ENCODE data around the gene LY6G6D.

Gene LY6G6D

DNA sequence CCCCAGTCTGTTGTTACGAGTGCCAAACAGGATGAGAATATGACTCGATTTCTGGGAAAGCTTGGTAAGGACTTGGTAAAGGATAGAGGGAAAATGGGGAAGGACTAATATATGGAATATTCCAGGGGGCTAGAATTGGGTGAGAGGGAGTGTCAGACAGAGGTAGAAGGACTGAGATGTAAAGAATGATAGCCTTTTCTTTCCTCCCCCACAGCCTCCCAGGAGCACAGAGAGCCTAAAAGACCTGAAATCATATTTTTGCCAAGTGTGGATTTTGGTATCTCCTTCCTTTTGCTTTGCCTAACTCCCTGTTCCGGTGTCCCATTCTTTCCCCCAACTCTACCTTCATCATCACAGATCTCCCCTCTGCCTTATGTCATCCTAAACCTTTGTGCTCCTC is 27.7 kb downstream of the LY6G6D start:
- H3K27ac Mint-ChIP-seq: peak overlapping the region; percentile 35
- no peak for DNase-seq
- peaks cover 76% of the 10 kb centered on the region for H3K36me3 Mint-ChIP-seq (ENCODE audit: low read depth)
- no peaks in the 10 kb centered on the region for H3K9me3 Mint-ChIP-seq
- no peak overlapping the region for H3K4me3 Mint-ChIP-seq
- H3K27me3 Mint-ChIP-seq: no peaks in the 10 kb centered on the region
- peaks cover 36% of the 10 kb centered on the region for H3K4me1 Mint-ChIP-seq (ENCODE audit: low read depth)

DNA sequence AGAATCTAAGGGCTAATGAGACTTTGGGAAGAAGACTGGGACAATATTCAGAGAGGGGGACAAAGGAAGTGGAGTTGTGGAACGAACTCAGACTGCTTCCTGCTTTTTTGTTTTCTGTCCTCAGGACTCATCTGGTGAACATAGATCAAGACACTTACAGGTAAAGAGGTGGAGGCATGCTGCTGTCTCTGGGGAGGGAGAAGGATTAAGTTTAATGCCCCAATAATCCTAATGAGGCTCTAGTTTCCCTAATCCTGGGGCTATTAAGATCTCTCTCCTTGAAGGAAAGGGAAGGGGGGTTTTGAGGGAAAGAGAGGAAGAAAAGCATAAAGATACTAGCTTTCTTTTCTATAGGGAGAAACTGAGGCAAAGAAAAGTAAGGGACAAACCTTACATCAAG is 29.3 kb downstream of the LY6G6D start:
- H3K36me3 Mint-ChIP-seq (ENCODE audit: low read depth): peaks cover 86% of the 10 kb centered on the region
- no peak overlapping the region for H3K27ac Mint-ChIP-seq
- no peak for DNase-seq
- peaks cover 22% of the 10 kb centered on the region for H3K4me1 Mint-ChIP-seq (ENCODE audit: low read depth)
- no peaks in the 10 kb centered on the region for H3K9me3 Mint-ChIP-seq
- H3K4me3 Mint-ChIP-seq: no peak overlapping the region
- H3K27me3 Mint-ChIP-seq: no peaks in the 10 kb centered on the region

DNA sequence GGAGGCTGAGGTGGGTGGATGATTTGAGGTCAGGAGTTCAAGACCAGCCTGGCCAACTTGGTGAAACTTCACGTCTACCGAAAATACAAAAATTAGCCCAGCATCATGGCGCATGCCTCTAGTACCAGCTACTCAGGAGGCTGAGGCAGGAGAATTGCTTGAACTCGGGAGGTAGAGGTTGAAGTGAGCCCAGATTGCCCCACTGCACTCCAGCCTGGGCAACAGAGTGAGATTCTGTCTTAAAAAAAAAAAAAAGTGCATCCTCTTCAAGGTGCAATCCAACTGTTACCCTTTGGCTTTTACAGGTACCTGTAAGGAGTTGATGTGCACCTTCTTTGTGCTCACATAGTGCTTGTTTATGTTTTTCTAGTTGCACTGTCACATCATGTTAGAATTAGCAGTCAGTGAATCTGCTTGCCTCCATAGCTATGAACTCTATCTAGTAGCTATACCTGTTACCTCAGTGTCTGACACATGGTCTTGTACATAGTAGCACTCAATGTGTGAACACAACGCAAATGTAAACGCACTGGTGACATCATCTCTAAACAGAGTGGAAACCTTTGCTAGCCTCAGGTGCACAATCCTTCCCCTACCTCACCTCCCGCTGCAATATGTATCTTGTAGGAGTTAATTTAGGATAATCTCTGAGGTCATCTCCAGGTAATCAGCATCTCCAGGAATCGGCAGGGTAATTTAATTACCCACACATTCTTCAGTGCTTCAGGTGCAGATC is 34.3 kb downstream of the LY6G6D start:
- Mint-ChIP-seq H3K27me3 (no peaks in the 10 kb centered on the region), H3K4me1 (ENCODE audit: low read depth) (peaks cover 1% of the 10 kb centered on the region), H3K27ac (no peak overlapping the region), H3K36me3 (ENCODE audit: low read depth) (peaks cover 61% of the 10 kb centered on the region), H3K4me3 (no peak overlapping the region), H3K9me3 (no peaks in the 10 kb centered on the region)
- DNase-seq: no peak

DNA sequence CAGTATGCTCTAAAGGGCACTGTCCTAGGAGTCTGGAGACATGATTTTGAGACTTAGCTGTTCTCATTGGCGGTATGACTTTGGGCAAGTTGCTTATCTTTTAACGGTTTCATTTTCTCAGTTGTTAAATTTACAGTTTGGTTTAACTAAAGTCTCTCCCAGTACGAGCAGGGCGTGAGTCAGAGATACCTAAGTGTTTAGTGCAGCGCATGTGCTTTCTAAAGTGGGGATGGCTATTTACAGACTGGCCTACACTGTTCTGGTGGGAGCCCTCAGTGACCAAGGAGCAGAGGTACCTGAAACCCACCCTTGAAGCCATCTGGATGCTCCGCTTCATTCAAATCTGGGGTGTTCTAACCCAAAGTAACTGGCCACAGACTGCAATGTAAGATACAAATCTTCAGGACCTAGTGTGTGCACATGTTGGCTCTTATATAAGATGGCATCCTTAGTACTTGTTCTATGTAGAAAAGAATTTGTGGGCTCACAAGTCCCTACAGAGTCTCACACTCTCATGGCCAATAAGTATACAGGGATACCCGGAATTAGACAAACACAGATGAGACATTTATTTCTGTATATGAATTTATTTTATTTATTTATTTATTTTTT is 35.4 kb downstream of the LY6G6D start:
- Mint-ChIP-seq H3K27ac (no peak overlapping the region), H3K27me3 (no peaks in the 10 kb centered on the region)

DNA sequence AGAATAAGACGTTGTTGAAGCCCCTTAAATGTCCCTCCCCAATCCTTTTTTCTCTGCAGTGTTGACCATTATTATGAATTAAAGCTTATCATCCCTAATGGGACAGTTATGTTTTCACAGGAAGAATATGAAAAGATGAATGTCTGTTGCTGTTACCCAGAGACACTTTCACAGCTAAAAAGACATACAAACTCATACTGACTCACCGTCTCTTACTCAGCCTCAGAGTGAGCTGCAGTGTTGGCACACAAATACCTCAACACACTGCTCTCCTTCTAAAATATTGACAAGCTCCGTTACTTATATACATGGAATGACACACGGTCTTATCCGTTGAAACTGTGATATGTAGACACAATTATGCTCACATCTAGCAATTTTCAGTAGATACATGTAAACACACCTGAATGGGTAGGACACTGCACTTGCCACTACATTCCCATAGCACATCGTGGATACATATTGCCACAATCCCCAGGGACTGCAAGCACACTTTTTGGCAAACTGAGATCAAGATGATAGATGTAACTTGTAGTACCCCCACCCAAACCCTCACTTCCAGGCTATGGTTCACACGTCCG is 37.7 kb downstream of the LY6G6D start:
- Mint-ChIP-seq H3K9me3 (no peaks in the 10 kb centered on the region), H3K27ac (no peak overlapping the region), H3K27me3 (no peaks in the 10 kb centered on the region), H3K36me3 (ENCODE audit: low read depth) (peaks cover 33% of the 10 kb centered on the region), H3K4me3 (no peak overlapping the region), H3K4me1 (ENCODE audit: low read depth) (peaks cover 1% of the 10 kb centered on the region)
- DNase-seq: no peak

More for the DNA sequence above, 35.4 kb downstream of the LY6G6D start:
- Mint-ChIP-seq H3K9me3 (no peaks in the 10 kb centered on the region), H3K4me3 (no peak overlapping the region), H3K36me3 (ENCODE audit: low read depth) (peaks cover 53% of the 10 kb centered on the region), H3K4me1 (ENCODE audit: low read depth) (peaks cover 1% of the 10 kb centered on the region)
- DNase-seq: no peak

DNA sequence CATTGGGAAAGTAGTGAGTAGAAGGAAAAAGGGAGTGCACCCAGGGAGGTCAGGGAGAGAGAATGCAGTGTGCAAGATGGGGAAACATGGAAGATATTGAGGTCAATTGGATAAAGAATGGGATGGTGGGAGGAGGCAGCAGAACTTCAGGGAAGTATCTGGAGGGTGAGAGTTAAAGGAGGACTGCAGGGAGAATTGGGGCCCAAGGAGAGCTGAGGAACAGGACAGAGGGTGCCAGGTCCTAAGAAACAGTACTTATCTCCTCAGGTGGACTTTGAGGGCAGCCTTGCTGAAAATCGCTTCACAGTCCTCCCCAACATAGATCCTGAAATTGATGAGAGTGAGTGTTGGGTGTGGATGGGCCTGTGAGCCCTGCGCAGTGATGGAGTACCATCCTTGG is 43.1 kb downstream of the LY6G6D start:
- Mint-ChIP-seq H3K27ac (no peak overlapping the region), H3K4me1 (ENCODE audit: low read depth) (peaks cover 1% of the 10 kb centered on the region), H3K4me3 (no peak overlapping the region), H3K36me3 (ENCODE audit: low read depth) (peaks cover 55% of the 10 kb centered on the region), H3K27me3 (no peaks in the 10 kb centered on the region), H3K9me3 (no peaks in the 10 kb centered on the region)
- DNase-seq: no peak

DNA sequence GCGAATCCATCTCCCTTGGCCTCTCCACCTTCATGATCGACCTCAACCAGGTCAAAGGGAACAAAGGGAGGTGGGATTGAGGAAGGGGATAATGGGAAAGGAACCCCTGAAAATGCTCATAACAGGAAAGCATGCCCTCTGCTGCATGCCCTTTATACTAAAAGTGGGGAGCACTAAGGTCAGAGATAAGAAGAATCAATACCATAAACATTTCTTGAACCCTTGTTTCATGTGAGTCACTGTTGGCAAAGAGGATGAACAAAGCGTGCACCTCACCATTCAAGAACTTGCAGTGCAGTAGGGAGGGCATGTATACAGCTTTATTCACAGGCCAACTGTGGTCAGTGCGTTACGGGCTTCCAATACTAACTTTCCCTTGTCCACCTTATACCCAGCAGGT is 45.6 kb downstream of the LY6G6D start:
- H3K9me3 Mint-ChIP-seq: no peaks in the 10 kb centered on the region
- H3K27me3 Mint-ChIP-seq: no peaks in the 10 kb centered on the region
- H3K36me3 Mint-ChIP-seq (ENCODE audit: low read depth): peaks cover 67% of the 10 kb centered on the region
- no peak overlapping the region for H3K27ac Mint-ChIP-seq
- H3K4me3 Mint-ChIP-seq: no peak overlapping the region
- no peak for DNase-seq
- peaks cover 1% of the 10 kb centered on the region for H3K4me1 Mint-ChIP-seq (ENCODE audit: low read depth)

DNA sequence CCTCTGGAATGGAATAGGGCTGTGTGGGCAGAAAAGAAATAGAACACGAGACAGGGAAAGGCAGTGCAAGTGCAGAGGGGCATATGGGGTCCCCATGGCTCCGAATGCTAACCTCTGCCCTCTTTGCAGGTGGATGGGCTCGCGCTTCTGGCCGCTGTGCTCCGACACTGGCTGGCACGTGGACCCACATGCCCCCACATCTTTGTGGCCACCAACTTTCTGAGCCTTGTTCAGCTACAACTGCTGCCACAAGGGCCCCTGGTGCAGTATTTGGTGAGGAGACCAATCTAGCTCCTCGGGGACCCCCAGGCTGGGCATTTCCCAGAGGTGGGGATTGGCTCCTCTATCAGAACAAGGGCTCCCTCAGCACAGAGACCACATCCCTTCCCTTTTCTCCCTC is 46.2 kb downstream of the LY6G6D start:
- Mint-ChIP-seq H3K27ac (no peak overlapping the region), H3K27me3 (no peaks in the 10 kb centered on the region), H3K4me1 (ENCODE audit: low read depth) (peaks cover 1% of the 10 kb centered on the region), H3K9me3 (no peaks in the 10 kb centered on the region), H3K36me3 (ENCODE audit: low read depth) (peaks cover 67% of the 10 kb centered on the region), H3K4me3 (no peak overlapping the region)
- DNase-seq: no peak

DNA sequence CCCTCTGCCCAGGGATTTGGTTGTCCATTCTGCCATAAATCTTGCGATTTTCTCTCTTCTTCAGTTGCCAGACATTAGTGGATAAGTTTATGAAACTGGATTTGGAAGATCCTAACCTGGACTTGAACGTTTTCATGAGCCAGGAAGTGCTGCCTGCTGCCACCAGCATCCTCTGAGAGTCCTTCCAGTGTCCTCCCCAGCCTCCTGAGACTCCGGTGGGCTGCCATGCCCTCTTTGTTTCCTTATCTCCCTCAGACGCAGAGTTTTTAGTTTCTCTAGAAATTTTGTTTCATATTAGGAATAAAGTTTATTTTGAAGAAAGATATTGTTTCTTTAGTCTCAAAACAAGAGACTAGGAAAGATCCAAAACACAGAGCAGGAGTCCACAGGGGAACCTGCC is 47.2 kb downstream of the LY6G6D start, which contains the start of gene SAPCD1:
Gene SAPCD1 (plus strand): TSS at position 301 of the 400 bp plus-strand sequence. CDS start 399 bp downstream, outside the sequence.
- DNase-seq: no peak
- peaks cover 67% of the 10 kb centered on the region for H3K36me3 Mint-ChIP-seq (ENCODE audit: low read depth)
- no peaks in the 10 kb centered on the region for H3K27me3 Mint-ChIP-seq
- H3K4me3 Mint-ChIP-seq: no peak within 1 kb of the TSS
- peak within 1 kb of the TSS; percentile 7 for H3K27ac Mint-ChIP-seq
- H3K4me1 Mint-ChIP-seq (ENCODE audit: low read depth): peaks cover 1% of the 10 kb centered on the region
- no peaks in the 10 kb centered on the region for H3K9me3 Mint-ChIP-seq

DNA sequence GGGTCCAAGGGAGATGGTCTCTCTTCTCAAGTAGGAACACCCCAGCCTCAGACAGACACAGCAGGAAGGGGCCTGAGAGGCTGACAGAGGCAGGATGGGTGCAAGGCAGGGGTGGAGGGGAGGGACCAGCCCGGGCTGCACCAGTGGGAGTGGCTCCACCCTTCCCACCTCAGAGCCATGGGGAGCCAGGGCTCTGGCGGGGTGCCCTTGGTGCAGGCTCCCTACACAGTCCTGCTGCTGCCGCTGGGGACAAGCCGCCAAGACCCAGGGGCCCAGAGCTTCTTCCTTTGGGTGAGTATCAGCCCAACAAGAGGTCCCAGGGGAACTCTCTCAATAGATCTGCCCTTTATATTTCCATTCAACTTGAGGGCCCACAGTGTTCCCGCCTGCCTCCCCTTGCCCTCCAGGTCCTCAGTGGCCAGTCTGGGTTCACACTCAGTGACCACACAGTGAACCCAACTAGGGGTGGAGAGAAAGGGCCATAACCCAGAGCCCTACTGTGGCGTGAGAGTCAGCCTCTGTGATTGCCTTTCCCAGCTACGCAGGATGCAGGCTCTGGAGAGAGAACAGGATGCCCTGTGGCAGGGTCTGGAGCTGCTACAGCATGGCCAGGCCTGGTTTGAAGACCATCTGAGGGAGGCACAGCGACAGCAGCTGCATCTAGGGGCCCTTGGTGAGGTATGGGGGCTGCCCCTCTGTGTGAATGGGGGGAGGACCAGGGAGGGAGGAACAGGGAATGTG is 47.9 kb downstream of the LY6G6D start:
- DNase-seq: no peak
- no peaks in the 10 kb centered on the region for H3K27me3 Mint-ChIP-seq
- peaks cover 65% of the 10 kb centered on the region for H3K36me3 Mint-ChIP-seq (ENCODE audit: low read depth)
- peaks cover 1% of the 10 kb centered on the region for H3K4me1 Mint-ChIP-seq (ENCODE audit: low read depth)
- peak overlapping the region; percentile 7 for H3K27ac Mint-ChIP-seq
- no peaks in the 10 kb centered on the region for H3K9me3 Mint-ChIP-seq
- H3K4me3 Mint-ChIP-seq: no peak overlapping the region

DNA sequence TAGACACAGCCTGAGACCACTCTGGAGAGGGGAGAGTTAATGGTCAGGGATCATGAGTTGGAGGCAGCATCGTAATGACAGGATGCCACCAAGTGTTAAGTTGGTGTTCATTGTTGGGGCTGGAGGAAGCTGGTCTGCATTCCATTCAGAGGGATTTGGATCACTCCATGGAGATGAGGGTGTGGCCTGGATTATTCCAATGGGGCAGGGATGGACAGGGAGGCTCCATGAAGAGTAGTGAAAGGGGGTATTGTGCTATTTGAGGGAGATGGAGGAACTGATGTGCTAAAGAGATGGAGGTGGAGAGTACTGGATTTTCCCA is 48.4 kb downstream of the LY6G6D start:
- H3K27ac Mint-ChIP-seq: peak overlapping the region; percentile 7
- DNase-seq: no peak
- peaks cover 59% of the 10 kb centered on the region for H3K36me3 Mint-ChIP-seq (ENCODE audit: low read depth)
- no peaks in the 10 kb centered on the region for H3K27me3 Mint-ChIP-seq
- no peak overlapping the region for H3K4me3 Mint-ChIP-seq
- H3K4me1 Mint-ChIP-seq (ENCODE audit: low read depth): peaks cover 1% of the 10 kb centered on the region
- H3K9me3 Mint-ChIP-seq: no peaks in the 10 kb centered on the region

DNA sequence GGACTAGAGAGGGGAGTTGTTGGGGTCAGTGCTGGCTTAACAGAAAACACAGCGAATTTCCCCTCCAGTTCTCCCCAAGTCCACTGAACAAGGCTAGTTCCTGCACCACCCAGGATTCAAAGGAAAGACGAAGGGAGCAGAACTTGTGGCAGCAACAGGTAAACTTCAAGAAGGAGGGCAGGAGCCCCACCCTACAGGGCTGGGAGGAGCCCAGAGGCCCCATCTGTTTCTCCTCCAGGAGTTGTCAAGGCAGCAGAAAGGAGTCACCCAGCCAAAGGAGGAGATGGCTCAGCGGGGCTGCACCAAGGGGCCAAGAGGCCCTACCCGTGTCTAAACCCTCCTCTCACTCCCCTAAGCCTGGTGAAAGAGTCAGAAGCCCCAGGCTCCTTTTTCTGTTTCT is 49.0 kb downstream of the LY6G6D start:
- no peak overlapping the region for H3K4me3 Mint-ChIP-seq
- H3K27ac Mint-ChIP-seq: no peak overlapping the region
- peaks cover 53% of the 10 kb centered on the region for H3K36me3 Mint-ChIP-seq (ENCODE audit: low read depth)
- DNase-seq: no peak
- H3K27me3 Mint-ChIP-seq: no peaks in the 10 kb centered on the region
- H3K4me1 Mint-ChIP-seq (ENCODE audit: low read depth): no peaks in the 10 kb centered on the region
- H3K9me3 Mint-ChIP-seq: no peaks in the 10 kb centered on the region

DNA sequence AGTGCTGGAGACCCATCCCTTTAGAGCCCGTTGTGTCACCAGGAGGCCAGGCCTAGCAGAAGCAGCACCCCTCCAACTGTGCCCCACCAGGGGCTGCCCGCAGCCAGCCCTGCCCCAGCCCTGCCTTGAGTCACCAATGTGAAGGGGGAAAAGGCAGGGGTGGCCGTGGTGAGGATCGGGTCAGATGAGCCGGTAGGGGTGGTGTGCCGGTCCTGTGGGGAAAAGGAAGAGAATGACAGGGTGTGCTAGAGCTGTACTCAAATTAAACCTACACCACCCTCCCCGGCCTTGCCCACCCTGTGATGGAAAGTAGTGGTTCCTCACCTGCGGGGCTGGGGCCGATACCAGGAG is 50.4 kb downstream of the LY6G6D start:
- peaks cover 5% of the 10 kb centered on the region for H3K4me1 Mint-ChIP-seq (ENCODE audit: low read depth)
- peaks cover 40% of the 10 kb centered on the region for H3K36me3 Mint-ChIP-seq (ENCODE audit: low read depth)
- H3K27me3 Mint-ChIP-seq: no peaks in the 10 kb centered on the region
- H3K9me3 Mint-ChIP-seq: no peaks in the 10 kb centered on the region
- DNase-seq: no peak
- H3K27ac Mint-ChIP-seq: no peak overlapping the region
- H3K4me3 Mint-ChIP-seq: no peak overlapping the region

DNA sequence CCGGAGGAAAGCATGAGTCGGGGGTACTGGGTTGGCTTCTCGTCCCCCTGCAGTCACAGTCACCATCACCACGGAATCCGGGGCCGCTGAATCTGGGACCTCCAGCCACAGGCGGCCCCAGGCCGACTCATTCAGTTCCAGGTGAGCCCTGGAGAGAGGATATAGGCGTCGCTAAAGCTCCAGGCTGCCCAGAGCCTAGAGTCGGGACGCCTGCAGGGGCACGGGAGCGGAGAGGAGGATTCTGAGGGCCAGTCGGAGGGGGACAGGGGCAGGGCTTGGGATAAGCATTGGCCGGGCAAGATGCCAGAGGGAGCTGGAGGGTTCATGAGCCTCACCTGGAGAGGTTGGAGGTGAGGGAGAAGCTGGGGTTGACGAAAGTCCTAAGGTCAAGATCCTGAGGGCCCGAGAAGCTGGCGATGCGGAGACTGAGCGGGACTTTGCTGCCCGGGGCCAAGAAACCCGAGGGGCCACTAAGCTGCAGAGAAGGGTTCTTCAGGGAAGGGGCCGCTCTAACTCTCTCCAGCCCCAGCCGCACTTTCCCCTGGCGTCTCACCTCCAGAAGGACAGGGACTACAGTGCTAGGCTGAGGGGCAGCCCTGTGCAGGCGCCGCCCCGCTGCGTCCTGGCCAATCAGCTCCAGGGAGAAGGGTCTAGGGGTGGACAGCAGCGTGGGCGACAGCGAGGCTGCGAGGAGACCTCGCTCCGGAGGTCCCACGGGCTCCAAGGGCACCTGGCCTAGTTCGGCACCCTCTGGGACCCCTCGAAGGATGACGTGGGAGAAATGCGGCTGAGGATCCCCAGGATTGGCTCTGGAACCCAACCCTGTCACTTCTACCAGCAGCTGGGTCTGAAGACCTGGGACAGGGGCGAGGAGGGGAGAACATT is 51.0 kb downstream of the LY6G6D start:
- no peak for DNase-seq
- H3K4me1 Mint-ChIP-seq (ENCODE audit: low read depth): peaks cover 7% of the 10 kb centered on the region
- H3K9me3 Mint-ChIP-seq: peaks cover under 1% of the 10 kb centered on the region
- H3K27ac Mint-ChIP-seq: peak overlapping the region; percentile 20
- no peaks in the 10 kb centered on the region for H3K27me3 Mint-ChIP-seq
- H3K36me3 Mint-ChIP-seq (ENCODE audit: low read depth): peaks cover 34% of the 10 kb centered on the region
- H3K4me3 Mint-ChIP-seq: no peak overlapping the region
